DOHH2 (cell line): ENCODE data around the gene SCUBE1.

Experiments used
- EZH2phosphoT487 ChIP-seq: fragments of 200-600 bp; sonication (generic); IDR thresholded peaks from 2 replicates; pipeline ENCODE4 v1.6.1; 2017; ENCODE audit warnings: borderline replicate concordance, mild to moderate bottlenecking, antibody characterized with exemption, low read length, moderate library complexity, mixed read lengths
- TF ChIP-seq, protein P1 (sequence below): fragments of 200-600 bp; sonication (generic); IDR thresholded peaks from one replicate; pipeline ENCODE4 v1.5.1; 2014; ENCODE audit warnings: antibody characterized with exemption, mild to moderate bottlenecking, low read depth, low read length; ENCODE audit not compliant: poor library complexity, severe bottlenecking

DNA sequence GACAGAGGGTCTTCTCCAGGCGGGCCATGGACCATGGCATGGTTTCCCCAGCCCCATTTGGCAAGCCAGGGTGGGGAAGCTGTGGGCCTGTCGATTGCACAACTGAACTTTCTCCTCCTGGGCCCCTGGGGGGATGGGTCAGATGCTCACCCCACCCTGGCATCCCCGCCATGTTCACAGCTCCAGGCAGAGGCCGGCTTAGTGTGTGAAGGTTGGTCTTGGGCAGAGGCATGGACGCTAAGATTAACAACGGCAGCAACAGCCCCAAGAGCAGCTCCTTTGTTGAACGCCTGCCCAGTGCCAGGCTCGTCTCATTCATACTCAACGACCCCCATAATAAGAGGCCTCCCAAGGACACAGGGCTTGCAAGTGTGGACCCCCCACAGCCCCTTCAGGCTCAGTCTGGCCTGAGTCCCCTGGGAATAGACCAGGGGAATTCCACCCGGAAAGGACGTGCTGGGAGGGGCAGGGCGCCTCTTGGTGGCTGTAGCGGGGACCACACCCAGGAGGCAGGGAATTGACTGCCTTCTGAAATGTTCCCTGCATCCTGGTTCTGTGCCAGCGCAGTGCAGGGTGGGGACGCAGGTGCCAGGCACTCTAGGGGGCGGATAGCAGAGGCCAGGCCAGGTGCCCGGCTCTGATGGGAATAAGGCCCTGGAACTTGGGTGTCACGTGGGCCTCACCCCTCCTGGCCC, 183.5 kb downstream of the SCUBE1 start:
- TF ChIP-seq, protein P1, sequence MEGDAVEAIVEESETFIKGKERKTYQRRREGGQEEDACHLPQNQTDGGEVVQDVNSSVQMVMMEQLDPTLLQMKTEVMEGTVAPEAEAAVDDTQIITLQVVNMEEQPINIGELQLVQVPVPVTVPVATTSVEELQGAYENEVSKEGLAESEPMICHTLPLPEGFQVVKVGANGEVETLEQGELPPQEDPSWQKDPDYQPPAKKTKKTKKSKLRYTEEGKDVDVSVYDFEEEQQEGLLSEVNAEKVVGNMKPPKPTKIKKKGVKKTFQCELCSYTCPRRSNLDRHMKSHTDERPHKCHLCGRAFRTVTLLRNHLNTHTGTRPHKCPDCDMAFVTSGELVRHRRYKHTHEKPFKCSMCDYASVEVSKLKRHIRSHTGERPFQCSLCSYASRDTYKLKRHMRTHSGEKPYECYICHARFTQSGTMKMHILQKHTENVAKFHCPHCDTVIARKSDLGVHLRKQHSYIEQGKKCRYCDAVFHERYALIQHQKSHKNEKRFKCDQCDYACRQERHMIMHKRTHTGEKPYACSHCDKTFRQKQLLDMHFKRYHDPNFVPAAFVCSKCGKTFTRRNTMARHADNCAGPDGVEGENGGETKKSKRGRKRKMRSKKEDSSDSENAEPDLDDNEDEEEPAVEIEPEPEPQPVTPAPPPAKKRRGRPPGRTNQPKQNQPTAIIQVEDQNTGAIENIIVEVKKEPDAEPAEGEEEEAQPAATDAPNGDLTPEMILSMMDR = peak; percentile 47
- TF ChIP-seq EZH2phosphoT487 = no peak
